Trophoblast cell (in vitro differentiated cells and primary cell): ENCODE measurements around the gene ROR2.

Experiments used
- DNase-seq, 2 donors: peaks; one replicate each; pipeline ENCODE4 v3.0.0-alpha.2; 2016
- H2AFZ ChIP-seq: 2 replicates; pipeline ENCODE4 v1.6.1; 2013; ENCODE audit warnings: low read length, moderate library complexity, mild to moderate bottlenecking; ENCODE audit not compliant: insufficient read depth, poor library complexity
- H2AK5ac ChIP-seq: 2 replicates; pipeline ENCODE4 v1.6.1; 2013; ENCODE audit warnings: mild to moderate bottlenecking, low read length
- H2BK120ac ChIP-seq: 2 replicates; pipeline ENCODE4 v1.6.1; 2013; ENCODE audit warnings: low read length, mild to moderate bottlenecking, moderate library complexity; ENCODE audit not compliant: insufficient read depth, poor library complexity
- H2BK12ac ChIP-seq: 2 replicates; pipeline ENCODE4 v1.6.1; 2013; ENCODE audit warnings: mild to moderate bottlenecking, low read length, moderate library complexity
- H2BK5ac ChIP-seq: 2 replicates; pipeline ENCODE4 v1.6.1; 2013; ENCODE audit warnings: low read length, low read depth, moderate library complexity, mild to moderate bottlenecking; ENCODE audit not compliant: poor library complexity
- H3K14ac ChIP-seq: 2 replicates; pipeline ENCODE4 v1.6.1; 2013; ENCODE audit warnings: mild to moderate bottlenecking, low read length
- H3K18ac ChIP-seq: 2 replicates; pipeline ENCODE4 v1.6.1; 2013; ENCODE audit warnings: mild to moderate bottlenecking, low read length
- H3K23ac ChIP-seq: 2 replicates; pipeline ENCODE4 v1.6.1; 2013; ENCODE audit warnings: low read length
- H3K27ac ChIP-seq: 2 replicates; pipeline ENCODE4 v1.5.1; 2013; ENCODE audit warnings: low read depth, mild to moderate bottlenecking, inconsistent platforms, low read length, moderate library complexity
- H3K27me3 ChIP-seq: 2 replicates; pipeline ENCODE4 v1.6.1; 2013; ENCODE audit warnings: inconsistent platforms, mild to moderate bottlenecking, low read length, moderate library complexity; ENCODE audit not compliant: insufficient read depth
- H3K36me3 ChIP-seq, 2 experiments: 1 replicate in 1 of 2; 2 replicates in 1 of 2; pipeline ENCODE4 v1.6.1; 2013; ENCODE audit warnings: low read length in 2 of 2, mild to moderate bottlenecking in 2 of 2, moderate library complexity in 1 of 2; ENCODE audit not compliant: insufficient read depth in 2 of 2, control insufficient read depth in 1 of 2
- H3K4ac ChIP-seq: 2 replicates; pipeline ENCODE4 v1.6.1; 2013; ENCODE audit warnings: low read depth, mild to moderate bottlenecking, low read length, moderate library complexity
- H3K4me1 ChIP-seq, 2 experiments: 1 replicate in 1 of 2; 2 replicates in 1 of 2; pipeline ENCODE4 v1.6.1; 2013; ENCODE audit warnings: low read length in 2 of 2, mild to moderate bottlenecking in 2 of 2, moderate library complexity in 1 of 2; ENCODE audit not compliant: insufficient read depth in 2 of 2, control insufficient read depth in 1 of 2
- H3K4me2 ChIP-seq: 2 replicates; pipeline ENCODE4 v1.6.1; 2013; ENCODE audit warnings: inconsistent platforms, mild to moderate bottlenecking, low read length, moderate library complexity
- H3K4me3 ChIP-seq: 2 replicates; pipeline ENCODE4 v1.5.1; 2013; ENCODE audit warnings: mild to moderate bottlenecking, low read depth, low read length, inconsistent platforms
- H3K79me1 ChIP-seq: one replicate; pipeline ENCODE4 v1.6.1; 2013; ENCODE audit warnings: low read length
- H3K79me2 ChIP-seq: 2 replicates; pipeline ENCODE4 v1.6.1; 2013; ENCODE audit warnings: low read length, mild to moderate bottlenecking; ENCODE audit not compliant: control insufficient read depth, insufficient read depth, poor library complexity
- H3K9ac ChIP-seq: 2 replicates; pipeline ENCODE4 v1.6.1; 2013; ENCODE audit warnings: mild to moderate bottlenecking, low read length
- H3K9me3 ChIP-seq: 2 replicates; pipeline ENCODE4 v1.6.1; 2013; ENCODE audit warnings: low read depth, mild to moderate bottlenecking, control low read depth, inconsistent platforms, low read length; ENCODE audit not compliant: insufficient read depth
- H4K12ac ChIP-seq: 2 replicates; pipeline ENCODE4 v1.6.1; 2013; ENCODE audit warnings: low read depth, mild to moderate bottlenecking, low read length, moderate library complexity
- H4K8ac ChIP-seq: 2 replicates; pipeline ENCODE4 v1.6.1; 2013; ENCODE audit warnings: low read depth, mild to moderate bottlenecking, low read length, moderate library complexity
- H4K91ac ChIP-seq: one replicate; pipeline ENCODE4 v1.6.1; 2013; ENCODE audit warnings: low read depth, mild to moderate bottlenecking, low read length, moderate library complexity
- WGBS: extraction: QIAGEN DNeasy Blood & Tissue Kit; methylation state at CpG from one replicate; pipeline ENCODE4 v1.1.7; 2013; ENCODE audit warnings: missing lambda C conversion rate; ENCODE audit not compliant: insufficient read length, insufficient coverage; ENCODE audit errors: extremely low coverage; 5-methylcytosine and 5-hydroxymethylcytosine counted together

ROR2 gene

DNA sequence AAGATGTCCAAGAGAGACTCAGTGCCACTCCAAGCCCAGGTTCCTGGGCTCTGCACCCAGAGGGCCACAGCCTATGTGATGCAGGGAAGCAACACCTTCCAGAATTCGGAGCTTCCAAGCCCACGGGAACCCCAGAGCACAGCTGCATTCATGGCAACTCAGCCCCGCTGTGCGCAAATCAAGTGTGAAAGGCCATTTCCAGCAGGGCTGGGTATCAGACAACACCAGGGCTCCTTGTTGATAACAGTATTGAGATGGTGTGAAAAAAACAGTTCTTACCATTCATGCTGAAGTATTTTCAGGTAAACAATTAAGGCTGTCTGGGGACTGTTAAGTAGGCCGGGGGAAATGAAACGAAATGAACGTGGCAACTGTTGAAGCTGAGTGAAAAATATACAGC is 10.1 kb downstream of the ROR2 start:
- H4K8ac ChIP-seq: no peak overlapping the region
- H4K12ac ChIP-seq: no peak overlapping the region
- no peak overlapping the region for H2BK12ac ChIP-seq
- no peak overlapping the region for H3K14ac ChIP-seq
- H3K18ac ChIP-seq: no peak overlapping the region
- no peak overlapping the region for H3K9ac ChIP-seq
- no peak overlapping the region for H2AK5ac ChIP-seq
- H3K23ac ChIP-seq: no peak overlapping the region
- H2AFZ ChIP-seq: no peak overlapping the region
- H3K4me3 ChIP-seq: no peak overlapping the region
- H4K91ac ChIP-seq: no peak overlapping the region
- H3K79me2 ChIP-seq: no peaks in the 10 kb centered on the region
- no peak overlapping the region for H3K4ac ChIP-seq
- H3K27me3 ChIP-seq: no peaks in the 10 kb centered on the region
- no peak overlapping the region for H3K27ac ChIP-seq
- no peaks in the 10 kb centered on the region for H3K36me3 ChIP-seq
- H2BK5ac ChIP-seq: no peak overlapping the region
- H3K9me3 ChIP-seq: no peaks in the 10 kb centered on the region
- H2BK120ac ChIP-seq: no peak overlapping the region
- no CpG with 5 or more reads among the region's 7 CpGs for WGBS
- no peak for DNase-seq
- peaks cover 2% of the 10 kb centered on the region for H3K79me1 ChIP-seq
- no peak overlapping the region for H3K4me2 ChIP-seq
- H3K4me1 ChIP-seq: peaks cover 3% of the 10 kb centered on the region in 2 experiments

DNA sequence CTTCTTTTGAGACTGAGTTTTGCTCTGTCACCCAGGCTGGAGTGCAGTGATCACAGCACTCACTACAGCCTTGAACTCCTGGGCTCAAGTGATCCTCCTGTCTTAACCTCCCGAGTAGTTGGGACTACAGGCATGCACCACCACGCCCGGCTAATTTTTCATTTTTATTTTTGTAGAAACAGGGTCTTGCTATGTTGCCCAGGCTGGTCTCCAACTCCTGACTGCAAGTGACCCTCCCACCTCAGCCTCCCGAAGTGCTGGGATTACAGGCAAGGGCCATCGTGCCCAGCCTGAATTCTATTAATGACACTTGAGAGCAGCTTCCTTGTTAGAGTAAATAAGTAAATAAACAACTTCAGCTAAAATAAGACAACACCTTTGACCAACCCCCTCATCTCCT is 12.3 kb downstream of the ROR2 start:
- H3K9ac ChIP-seq: no peak overlapping the region
- no peaks in the 10 kb centered on the region for H3K27me3 ChIP-seq
- no peaks in the 10 kb centered on the region for H3K9me3 ChIP-seq
- no peak overlapping the region for H3K14ac ChIP-seq
- no peak overlapping the region for H2BK12ac ChIP-seq
- H3K4me3 ChIP-seq: no peak overlapping the region
- DNase-seq: no peak
- H2BK5ac ChIP-seq: no peak overlapping the region
- no peak overlapping the region for H3K18ac ChIP-seq
- no peaks in the 10 kb centered on the region for H3K79me1 ChIP-seq
- no peaks in the 10 kb centered on the region for H3K36me3 ChIP-seq
- H3K4me1 ChIP-seq: no peaks in the 10 kb centered on the region
- no peak overlapping the region for H3K23ac ChIP-seq
- no peak overlapping the region for H3K4ac ChIP-seq
- no peak overlapping the region for H3K4me2 ChIP-seq
- no peak overlapping the region for H3K27ac ChIP-seq
- H3K79me2 ChIP-seq: no peaks in the 10 kb centered on the region
- no peak overlapping the region for H4K12ac ChIP-seq
- H4K91ac ChIP-seq: no peak overlapping the region
- H2BK120ac ChIP-seq: no peak overlapping the region
- no peak overlapping the region for H2AFZ ChIP-seq
- H4K8ac ChIP-seq: no peak overlapping the region
- WGBS: no CpG with 5 or more reads among the region's 5 CpGs
- H2AK5ac ChIP-seq: no peak overlapping the region

DNA sequence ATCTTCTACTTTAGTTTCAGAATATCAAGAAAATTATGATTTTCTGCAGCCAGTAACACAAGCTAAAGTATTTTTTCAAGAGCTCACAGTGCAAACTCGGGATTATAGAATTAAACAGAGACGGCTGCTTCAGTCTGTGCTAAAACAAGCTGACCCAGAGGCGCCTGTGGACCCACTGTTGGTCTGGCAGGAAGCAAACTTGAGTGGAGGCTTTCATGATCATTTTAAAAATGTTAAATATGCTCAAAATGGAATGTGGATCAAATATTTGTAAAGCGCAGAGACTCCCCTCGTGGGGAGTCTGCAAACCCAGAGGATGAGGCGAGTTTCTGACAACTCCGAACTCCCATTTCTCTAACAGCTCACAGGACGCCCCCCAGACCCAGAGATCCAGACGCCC is 13.0 kb downstream of the ROR2 start:
- WGBS: no CpG with 5 or more reads among the region's 9 CpGs
- Histone ChIP-seq H4K91ac (no peak overlapping the region), H2BK120ac (no peak overlapping the region), H3K27me3 (no peaks in the 10 kb centered on the region), H3K27ac (no peak overlapping the region), H2AK5ac (no peak overlapping the region), H3K14ac (no peak overlapping the region), H2BK12ac (no peak overlapping the region), H3K36me3 (no peaks in the 10 kb centered on the region), H3K23ac (no peak overlapping the region), H3K4me1 (no peaks in the 10 kb centered on the region), H4K8ac (no peak overlapping the region), H3K9ac (no peak overlapping the region), H2BK5ac (no peak overlapping the region), H3K4me3 (no peak overlapping the region), H3K4me2 (no peak overlapping the region), H3K79me1 (no peaks in the 10 kb centered on the region), H3K9me3 (no peaks in the 10 kb centered on the region), H4K12ac (no peak overlapping the region), H3K79me2 (no peaks in the 10 kb centered on the region), H3K18ac (no peak overlapping the region), H2AFZ (no peak overlapping the region), H3K4ac (no peak overlapping the region)
- no peak for DNase-seq

DNA sequence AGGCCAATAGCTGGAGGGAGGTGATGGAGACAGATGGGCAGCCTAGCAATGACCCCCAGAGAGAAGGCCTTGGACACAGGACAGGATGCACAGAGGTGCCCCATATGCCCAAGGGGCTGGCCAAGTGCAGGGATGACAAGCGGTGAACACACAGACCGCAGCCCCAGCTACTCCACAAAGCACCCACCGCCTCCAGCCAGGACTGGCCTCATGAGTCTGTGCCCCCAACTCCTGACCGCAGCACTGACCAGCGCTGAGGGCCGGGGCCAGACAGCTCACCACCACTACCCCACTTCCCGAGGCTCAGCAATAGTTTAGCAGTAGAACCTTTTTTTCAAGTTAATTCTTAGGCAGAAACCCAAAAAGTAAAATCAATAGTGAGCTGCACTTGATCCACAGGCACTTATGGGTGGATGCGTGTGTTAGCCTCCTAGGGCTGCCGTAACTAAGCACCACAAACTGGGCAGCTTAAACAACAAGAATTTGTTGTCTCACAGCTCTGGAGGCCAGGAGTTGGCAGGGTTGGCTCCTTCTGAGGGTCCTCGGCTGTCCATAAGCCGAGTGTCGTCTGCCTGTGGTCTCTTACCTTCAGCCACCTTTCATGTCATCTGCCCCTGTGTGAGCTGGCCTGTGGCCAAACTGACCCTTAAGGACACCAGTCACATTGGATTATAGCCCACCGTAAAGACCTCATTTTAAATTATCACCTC is 14.1 kb downstream of the ROR2 start:
- Histone ChIP-seq H2AFZ (no peak overlapping the region), H3K4me1 (no peaks in the 10 kb centered on the region), H3K27ac (no peak overlapping the region), H2BK5ac (no peak overlapping the region), H4K12ac (no peak overlapping the region), H3K36me3 (no peaks in the 10 kb centered on the region), H4K91ac (no peak overlapping the region), H2BK120ac (no peak overlapping the region), H3K4me2 (no peak overlapping the region), H3K18ac (no peak overlapping the region), H3K9me3 (no peaks in the 10 kb centered on the region), H3K79me2 (no peaks in the 10 kb centered on the region), H3K9ac (no peak overlapping the region), H3K27me3 (no peaks in the 10 kb centered on the region), H3K23ac (no peak overlapping the region), H3K79me1 (no peaks in the 10 kb centered on the region), H4K8ac (no peak overlapping the region), H3K14ac (no peak overlapping the region), H2BK12ac (no peak overlapping the region), H2AK5ac (no peak overlapping the region), H3K4ac (no peak overlapping the region), H3K4me3 (no peak overlapping the region)
- no CpG with 5 or more reads among the region's 13 CpGs for WGBS
- no peak for DNase-seq
